DMS53 treated with DMSO at 0.1 percent for 48 hours (cell line): ENCODE measurements around the gene ARPC3.
"Not testable (repeated sequence)": the region's sequence is repeated elsewhere in the genome, so short reads cannot be mapped to it uniquely, and the experiment has no call there.

Source experiments
- DNase-seq: peaks from one replicate; lab custom pipeline; 2025; ENCODE audit not compliant: unreplicated experiment; lab: John Stamatoyannopoulos, UW

Gene ARPC3

DNA sequence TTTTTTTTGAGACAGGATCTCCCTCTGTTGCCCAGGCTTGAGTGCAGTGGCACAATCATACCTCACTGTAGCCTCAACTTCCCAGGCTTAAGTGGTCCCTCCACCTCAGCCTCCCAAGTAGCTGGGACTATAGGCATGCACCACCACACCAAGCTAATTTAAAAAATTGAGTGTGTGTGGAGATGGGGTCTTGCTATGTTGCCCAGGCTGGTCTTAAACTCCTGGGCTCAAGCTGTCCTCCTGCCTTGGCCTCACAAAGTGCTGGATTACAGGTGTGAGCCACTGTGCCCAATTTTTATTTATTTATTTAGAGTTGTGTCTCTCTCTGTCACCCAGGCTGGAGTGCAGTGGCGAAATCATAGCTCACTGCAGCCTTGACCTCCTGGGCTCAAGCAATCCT, 29.5 kb downstream of the ARPC3 start:
- not testable (repeated sequence) for DNase-seq

DNA sequence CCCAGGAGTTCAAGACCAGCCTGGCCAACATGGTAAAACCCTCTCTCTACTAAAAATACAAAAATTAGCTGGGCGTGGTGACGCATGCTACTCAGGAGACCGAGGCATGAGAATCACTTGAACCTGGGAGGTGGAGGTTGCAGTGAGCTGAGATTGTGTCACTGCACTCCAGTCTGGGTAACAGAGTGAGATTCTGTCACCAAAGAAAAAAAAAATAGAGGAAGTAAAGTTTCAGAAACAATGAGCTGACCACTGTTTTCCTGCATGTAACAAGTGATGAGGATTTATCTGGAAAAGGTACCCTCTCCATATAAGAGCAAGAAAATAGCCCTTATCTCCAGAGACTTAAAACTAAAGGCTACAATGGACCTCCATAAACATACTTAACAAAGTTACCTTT, 33.0 kb downstream of the ARPC3 start:
- not testable (repeated sequence) for DNase-seq

GRCh38 chr12:110410086-110410485, 40.1 kb downstream of the ARPC3 start:
- not testable (repeated sequence) for DNase-seq

GRCh38 chr12:110405126-110405662, 44.9 kb downstream of the ARPC3 start:
- DNase-seq = not testable (repeated sequence)

- peak; percentile 88 for DNase-seq
These were observed 46.0 kb downstream of the ARPC3 start for GRCh38 chr12:110403976-110404682.

DNA sequence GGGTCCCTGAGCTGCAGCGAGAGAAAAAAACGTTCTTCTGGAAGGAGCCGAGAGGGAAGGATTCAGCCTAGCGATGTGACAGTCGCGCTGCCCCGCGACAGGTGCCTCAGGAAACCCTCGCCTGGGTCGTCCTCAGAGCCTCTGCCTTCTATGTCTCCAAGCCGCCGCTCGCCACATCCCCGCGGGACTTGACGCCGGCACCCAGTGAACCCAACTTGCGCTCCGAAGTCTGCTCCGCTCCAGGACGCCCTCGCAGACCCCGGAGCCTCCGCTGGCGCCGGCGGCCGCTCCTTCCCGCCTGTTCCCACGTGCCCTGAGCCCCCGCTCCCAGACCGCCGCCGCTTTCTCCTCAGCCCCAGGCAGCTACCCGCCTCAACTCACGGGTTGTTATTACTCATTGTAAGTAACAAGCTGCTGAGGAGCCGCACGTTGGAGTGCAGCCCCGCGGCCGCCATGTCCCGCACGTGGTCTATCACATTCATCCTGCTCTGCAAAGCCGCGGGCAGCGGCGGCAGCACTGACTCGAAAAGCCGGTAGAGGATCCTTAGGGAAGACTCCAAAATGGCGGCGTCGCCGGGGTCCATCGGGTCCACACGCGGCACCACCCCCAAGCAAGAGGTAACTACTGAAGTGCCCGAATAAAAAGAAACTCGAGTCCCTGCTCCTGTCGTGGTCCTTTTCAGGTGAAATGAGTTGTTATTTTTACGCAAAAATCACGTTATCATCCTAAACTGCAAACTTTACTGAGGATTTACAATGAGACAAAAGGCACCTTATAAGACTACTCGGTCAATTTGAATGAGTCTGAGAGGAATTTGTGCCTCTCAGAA, 46.8 kb downstream of the ARPC3 start, which contains the start of gene ANAPC7:
ANAPC7 (minus strand) TSS at position 563 of the 830 bp plus-strand sequence; CDS start at position 482, 81 bp downstream.
- DNase-seq = peak; percentile 90
